NCI-H2227 (cell line): ENCODE results near the gene ALCAM.

Experiments
- DNase-seq: peaks from one replicate; lab custom pipeline; 2025; ENCODE audit not compliant: unreplicated experiment; lab: John Stamatoyannopoulos, UW

Gene ALCAM

DNA sequence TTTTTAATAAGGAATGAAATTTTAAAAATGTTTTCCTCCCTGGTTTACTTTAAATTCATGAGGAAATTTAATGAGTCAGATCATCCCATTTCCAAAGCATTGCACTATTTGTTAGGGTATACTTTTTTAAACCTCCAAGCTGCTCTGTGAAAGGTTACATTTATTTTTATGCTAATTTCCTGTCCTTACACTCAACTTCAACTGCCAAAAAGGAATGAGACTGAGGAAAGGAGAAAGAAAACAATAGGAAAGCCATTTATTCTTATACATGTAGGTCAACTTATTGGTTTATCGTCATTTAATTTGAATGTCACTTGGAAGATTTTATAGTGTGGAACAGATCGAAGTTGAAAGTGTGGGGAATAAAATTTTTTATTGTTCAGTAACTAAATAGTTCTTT is 104.1 kb downstream of the ALCAM start:
- no peak for DNase-seq

DNA sequence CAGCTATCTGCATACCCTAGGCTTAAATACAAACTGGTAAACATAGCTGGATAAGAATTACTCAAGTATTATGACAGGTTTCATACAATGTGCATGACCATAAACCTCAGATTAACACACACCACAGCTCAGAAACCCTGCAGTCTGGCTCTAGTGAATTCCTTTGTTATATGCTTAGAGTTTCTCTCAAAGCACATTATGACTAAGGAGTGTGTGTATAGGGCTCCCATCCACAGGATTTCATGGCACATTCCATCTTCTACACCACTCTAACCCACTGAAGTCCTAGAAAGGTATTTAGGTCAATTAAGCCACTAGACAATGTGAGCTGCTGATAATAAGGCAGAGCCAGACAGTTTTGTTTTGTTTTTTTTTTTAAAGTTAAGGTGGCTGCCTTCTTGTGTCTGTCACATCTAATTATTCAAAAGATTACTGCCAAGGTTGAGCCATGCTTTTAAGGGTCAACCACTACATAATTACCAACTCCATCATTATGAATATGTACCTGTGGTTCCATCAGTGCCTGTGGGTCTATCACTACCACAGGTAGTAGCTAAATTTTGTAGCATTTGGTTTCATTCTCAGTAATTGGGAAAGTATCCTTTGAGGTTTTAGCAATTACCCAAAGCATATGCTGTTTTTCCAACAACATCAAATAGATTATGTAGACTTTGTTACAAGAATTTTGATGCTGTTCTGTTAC is 107.0 kb downstream of the ALCAM start:
- DNase-seq, result no peak

GRCh38 chr3:105480768-105481167 is 114.1 kb downstream of the ALCAM start:
- DNase-seq, result no peak

GRCh38 chr3:105483476-105483875 is 116.8 kb downstream of the ALCAM start:
- no peak for DNase-seq

- no peak for DNase-seq
Observed at GRCh38 chr3:105490045-105490444, 123.3 kb downstream of the ALCAM start.

GRCh38 chr3:105493305-105493892 is 126.7 kb downstream of the ALCAM start:
- no peak for DNase-seq

DNA sequence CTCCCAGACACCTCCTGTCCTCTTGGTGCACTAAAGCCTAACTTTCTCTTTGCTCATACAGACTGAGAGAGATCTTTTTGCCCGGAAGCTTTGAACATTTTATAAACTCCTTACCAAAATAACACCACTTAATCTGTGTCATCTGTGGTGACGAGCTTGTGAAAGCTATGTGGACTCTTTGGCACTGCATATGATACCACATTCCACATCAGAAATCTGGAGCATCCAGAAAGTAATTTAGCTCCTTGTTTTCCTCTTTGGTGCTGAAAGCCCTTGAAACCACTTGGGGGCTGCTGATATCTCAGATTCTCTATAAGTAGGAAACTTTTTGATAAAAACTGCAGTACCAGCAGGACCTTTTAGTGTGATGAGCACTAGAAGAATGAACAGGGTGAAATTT is 128.3 kb downstream of the ALCAM start:
- no peak for DNase-seq

DNA sequence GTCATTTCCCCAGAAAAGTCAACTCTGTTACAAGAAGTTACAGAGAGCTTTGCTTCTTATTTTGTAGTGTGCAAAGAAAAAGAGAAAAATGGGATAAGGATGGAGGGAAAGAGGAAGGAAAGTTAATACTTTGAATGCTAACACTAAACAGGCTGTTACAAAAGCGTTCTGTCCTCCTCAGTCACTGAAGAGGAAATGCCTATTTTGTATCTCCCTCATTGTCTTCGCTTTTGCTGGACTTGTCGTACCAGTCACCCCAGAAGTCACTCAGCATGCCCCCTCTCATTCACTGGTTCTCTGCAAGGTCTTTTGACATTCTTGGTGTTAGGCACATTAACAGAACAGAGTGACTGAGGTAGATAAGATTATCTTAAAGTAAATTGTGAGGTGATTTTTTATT is 129.6 kb downstream of the ALCAM start:
- DNase-seq, result no peak

DNA sequence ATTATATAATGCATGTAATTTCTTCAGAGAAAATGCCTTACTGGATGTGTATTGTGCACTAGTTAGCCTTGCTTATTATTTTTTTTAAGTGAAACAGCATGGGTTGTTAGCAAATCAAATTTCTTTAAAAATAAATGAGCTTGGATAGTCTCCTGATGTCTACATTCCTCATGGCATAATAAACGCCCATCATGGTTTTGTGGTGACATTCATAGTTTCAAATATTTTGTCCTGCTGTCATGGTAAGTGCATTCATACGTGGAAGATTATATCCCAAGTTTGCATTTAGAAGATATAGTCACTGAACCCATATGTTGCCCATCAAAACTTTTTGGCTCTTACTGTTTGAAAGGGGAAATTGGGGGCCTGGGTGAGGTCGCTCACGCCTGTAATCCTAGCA is 130.7 kb downstream of the ALCAM start:
- no peak for DNase-seq

- no peak for DNase-seq
Observed at GRCh38 chr3:105499961-105500360, 133.3 kb downstream of the ALCAM start.

- DNase-seq, result no peak
Observed at GRCh38 chr3:105502333-105502732, 135.6 kb downstream of the ALCAM start.

GRCh38 chr3:105503191-105503593 is 136.5 kb downstream of the ALCAM start:
- DNase-seq, result no peak

GRCh38 chr3:105504440-105504951 is 137.8 kb downstream of the ALCAM start:
- DNase-seq, result no peak

DNA sequence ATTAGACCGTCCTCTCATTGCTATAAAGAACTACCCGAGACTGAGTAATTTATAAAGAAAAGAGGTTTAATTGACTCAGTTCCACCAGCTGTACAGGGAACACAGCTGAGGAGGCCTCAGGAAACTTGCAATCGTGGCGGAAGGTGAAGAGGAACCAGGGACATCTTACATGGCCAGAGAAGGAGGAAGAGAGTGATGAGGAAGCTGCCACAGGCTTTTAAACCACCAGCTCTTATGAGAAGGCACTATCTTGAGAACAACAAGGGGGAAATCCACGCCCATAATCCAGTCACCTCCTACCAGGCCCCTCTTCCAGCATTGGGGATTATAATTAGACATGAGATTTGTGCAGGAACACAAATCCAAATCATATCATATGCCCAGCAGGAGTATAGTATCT is 138.5 kb downstream of the ALCAM start:
- no peak for DNase-seq

DNA sequence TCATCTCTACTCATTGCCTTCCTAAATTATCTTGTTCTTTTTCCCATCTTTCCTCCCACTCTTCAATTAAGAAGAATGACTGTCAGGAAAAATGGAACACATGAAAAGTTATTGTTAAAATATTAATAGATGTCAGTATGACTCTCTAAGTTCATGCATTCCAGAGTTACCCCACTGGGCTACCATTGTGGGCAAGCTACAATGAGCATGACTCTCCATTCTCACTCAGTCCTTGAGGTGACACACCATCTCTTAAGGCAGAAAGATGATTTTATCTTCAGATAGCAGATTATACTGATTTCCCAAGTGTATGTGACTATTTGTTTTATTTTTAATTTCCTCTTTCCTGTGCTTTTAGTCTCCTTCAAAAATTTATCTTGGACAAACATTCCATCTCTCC is 144.3 kb downstream of the ALCAM start:
- no peak for DNase-seq

GRCh38 chr3:105512061-105512460 is 145.4 kb downstream of the ALCAM start:
- no peak for DNase-seq

GRCh38 chr3:105513042-105513441 is 146.3 kb downstream of the ALCAM start:
- no peak for DNase-seq

DNA sequence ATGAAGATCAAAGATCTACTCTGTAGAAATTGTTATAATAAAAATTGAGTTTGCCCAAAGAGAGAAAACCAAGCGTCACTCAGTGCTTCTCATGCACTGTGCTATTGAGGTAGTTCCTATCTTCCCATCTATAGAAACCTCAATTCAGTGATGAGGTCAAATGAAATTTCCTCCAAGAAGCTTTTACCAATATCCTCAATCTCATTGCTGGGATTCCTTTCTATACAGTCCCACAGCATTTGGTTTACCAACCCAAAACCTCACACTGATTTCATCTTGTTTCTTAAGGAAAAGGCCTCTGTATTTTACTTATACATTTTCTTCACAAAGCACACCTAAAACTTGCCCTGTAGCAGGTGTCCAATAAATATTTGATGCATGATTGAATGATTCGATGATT is 147.2 kb downstream of the ALCAM start:
- no peak for DNase-seq

GRCh38 chr3:105515372-105515771 is 148.7 kb downstream of the ALCAM start:
- no peak for DNase-seq

- no peak for DNase-seq
Observed at GRCh38 chr3:105516972-105517371, 150.3 kb downstream of the ALCAM start.

- no peak for DNase-seq
Observed at GRCh38 chr3:105518203-105518602, 151.5 kb downstream of the ALCAM start.

DNA sequence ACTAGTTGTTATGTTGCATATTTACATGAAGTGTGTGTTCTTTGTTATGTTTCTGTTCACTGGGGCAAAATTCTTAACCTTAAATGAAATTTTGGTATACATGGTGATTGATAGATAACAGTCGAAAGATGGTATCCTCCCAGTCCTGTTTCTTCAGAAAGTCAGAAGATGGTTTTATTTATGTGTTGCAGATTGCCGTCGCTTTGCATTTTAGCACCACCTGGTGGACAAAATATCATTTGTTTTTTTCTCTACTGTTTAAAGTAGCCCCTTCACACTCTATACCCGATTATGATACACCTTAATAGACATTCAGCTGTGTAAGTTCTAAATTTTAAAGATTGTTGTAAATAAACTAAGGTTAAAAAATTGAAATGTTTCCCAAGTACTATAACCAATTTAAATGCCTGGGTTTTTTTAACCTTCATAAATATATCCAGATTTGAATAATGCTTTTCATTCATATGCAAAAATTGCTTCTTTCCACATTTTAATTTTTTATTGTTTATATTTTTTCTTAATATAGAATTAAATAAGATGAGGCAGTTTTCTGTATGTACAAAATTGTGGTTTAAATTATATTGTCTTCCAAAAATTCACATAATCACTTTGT is 152.2 kb downstream of the ALCAM start:
- DNase-seq, result peak; percentile 29
